Fibroblast of villous mesenchyme (primary cell): ENCODE measurements around the gene ARFIP2. TPM values are rescaled to one million over a fixed set of nuclear protein-coding genes. Genes with fewer than 3 reads are reported as not detected.

Experiments
- DNase-seq: peaks from one replicate; pipeline ENCODE4 v3.0.0-alpha.2; 2010; ENCODE audit warnings: low read depth
- H3K4me3 ChIP-seq: 2 replicates; pipeline ENCODE4 v1.5.1; 2011; ENCODE audit warnings: low read depth, mild to moderate bottlenecking, low read length
- total RNA-seq: library from RNA; depleted of rRNA; stranded (reverse); fragments of >200 nt; gene quantifications from 2 replicates; pipeline ENCODE4 v1.2.3, GENCODE V29; 2012
- TF ChIP-seq, protein P1 (sequence below): IDR thresholded peaks from 2 replicates; pipeline ENCODE4 v1.5.1; 2012; ENCODE audit warnings: low read depth, mild to moderate bottlenecking, low read length; ENCODE audit not compliant: insufficient read depth

The ARFIP2 gene
- total RNA-seq, 1 donor, result 66.9 TPM

DNA sequence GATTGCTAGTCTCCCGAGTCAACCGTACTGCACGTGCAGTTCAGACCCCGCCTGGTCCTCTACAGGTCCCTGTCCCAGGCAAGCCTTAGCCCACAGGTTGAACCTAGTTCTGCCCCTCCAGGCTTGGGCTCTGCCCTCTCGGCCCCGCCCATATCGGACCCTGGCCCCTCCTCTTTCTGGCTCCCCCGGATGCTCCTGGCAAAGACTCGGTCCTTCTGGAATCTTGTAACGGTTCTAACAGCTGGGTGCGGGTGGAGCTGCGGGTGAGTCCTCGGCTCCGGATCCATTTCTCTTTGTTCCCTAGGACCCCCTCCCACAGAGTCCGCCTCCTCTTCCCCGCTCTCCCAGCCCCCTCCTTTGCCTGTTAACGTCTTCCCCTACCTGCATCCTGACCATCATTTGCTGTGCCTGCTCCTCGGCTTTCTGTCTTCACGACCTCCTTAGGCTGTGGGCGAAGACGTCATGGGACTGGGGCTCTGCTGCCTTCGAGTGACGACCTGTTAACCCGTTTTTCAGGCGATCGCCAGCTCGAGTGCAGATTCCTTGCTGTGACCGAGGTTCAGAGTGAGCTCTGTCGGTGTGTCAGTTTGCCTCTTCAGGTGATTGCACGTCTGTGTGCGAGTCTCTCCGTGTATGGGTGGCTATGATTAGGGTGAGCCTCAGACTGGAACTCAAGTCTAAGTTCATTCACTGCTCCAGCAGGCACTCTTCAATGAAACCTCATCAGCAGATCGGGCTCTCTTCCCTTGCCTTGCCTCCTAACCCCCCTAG, 16.1 kb upstream of the ARFIP2 start, which contains the start of gene DNHD1:
DNHD1 (plus strand) TSS at position 212 of the 771 bp plus-strand sequence. CDS start 936 bp downstream, outside the sequence.
- DNase-seq, result no peak
- TF ChIP-seq, protein P1, sequence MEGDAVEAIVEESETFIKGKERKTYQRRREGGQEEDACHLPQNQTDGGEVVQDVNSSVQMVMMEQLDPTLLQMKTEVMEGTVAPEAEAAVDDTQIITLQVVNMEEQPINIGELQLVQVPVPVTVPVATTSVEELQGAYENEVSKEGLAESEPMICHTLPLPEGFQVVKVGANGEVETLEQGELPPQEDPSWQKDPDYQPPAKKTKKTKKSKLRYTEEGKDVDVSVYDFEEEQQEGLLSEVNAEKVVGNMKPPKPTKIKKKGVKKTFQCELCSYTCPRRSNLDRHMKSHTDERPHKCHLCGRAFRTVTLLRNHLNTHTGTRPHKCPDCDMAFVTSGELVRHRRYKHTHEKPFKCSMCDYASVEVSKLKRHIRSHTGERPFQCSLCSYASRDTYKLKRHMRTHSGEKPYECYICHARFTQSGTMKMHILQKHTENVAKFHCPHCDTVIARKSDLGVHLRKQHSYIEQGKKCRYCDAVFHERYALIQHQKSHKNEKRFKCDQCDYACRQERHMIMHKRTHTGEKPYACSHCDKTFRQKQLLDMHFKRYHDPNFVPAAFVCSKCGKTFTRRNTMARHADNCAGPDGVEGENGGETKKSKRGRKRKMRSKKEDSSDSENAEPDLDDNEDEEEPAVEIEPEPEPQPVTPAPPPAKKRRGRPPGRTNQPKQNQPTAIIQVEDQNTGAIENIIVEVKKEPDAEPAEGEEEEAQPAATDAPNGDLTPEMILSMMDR, result no peak
- no peak within 1 kb of the TSS for H3K4me3 ChIP-seq

GRCh38 chr11:6489306-6489705, 8.2 kb upstream of the ARFIP2 start:
- TF ChIP-seq, protein P1, result no peak
- no peak for DNase-seq
- no peak overlapping the region for H3K4me3 ChIP-seq

DNA sequence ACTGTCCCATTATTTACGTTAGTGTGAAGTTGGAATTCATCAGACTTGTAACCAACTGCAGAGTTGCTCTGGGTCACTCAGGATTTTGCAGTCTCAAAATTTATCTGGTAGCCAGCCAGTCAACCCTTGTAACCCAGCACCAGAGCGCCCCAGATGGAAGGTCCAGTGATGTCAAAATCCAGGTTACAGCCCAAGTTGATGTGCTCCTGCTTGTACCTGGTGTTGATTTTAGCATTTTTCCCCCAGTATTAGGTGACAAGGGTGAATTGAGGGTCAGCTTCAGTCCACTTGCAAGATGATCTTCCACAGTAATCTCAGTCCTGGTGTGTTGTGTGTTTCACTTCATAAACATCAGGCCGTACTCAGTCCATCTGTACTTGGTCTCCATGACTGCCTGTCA, 7.7 kb upstream of the ARFIP2 start:
- TF ChIP-seq, protein P1, result no peak
- H3K4me3 ChIP-seq, result no peak overlapping the region
- no peak for DNase-seq

- no peak for DNase-seq
- TF ChIP-seq, protein P1, result no peak
- H3K4me3 ChIP-seq, result no peak overlapping the region
These were observed 7.2 kb upstream of the ARFIP2 start for GRCh38 chr11:6488342-6488741.

DNA sequence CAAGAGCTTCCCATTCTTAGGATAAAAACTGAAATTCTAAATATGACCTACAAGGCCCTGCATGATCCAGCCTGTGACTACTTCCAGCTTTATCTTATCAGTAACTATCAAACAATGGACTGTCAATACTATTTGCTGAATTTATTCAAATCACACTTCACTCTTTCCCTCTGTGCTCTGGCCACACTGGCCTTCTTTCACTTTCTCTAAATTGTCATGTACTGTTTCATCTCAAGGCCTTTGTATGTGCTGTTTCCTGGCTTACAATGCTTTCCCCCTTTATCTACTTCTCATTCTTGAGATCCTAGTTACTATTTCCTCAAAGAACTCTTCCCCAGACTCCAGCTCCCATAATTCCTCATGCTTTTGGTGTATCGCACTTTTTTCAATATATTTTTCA, 5.8 kb upstream of the ARFIP2 start:
- H3K4me3 ChIP-seq, result no peak overlapping the region
- no peak for DNase-seq
- TF ChIP-seq, protein P1, result no peak

DNA sequence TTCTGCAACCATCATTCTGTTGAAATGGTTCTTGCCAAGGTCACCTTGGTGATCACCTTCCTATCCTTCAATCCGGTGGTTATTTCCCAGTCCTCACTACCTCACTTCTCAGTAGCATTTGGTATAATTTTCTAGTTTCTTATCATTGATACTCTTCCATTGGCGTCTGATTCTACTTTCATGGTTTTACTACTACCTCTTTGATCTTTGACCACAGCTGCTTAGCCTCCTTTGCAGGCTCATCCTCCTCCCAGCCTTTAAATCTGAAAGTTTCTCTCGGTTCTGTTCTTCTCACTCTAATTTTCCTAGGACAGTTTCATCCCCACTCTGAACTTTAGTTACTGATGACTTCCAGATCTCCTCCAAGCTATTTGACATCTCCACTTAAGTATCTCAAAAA, 5.1 kb upstream of the ARFIP2 start:
- DNase-seq, result no peak
- TF ChIP-seq, protein P1, result no peak

GRCh38 chr11:6485661-6486060, 4.5 kb upstream of the ARFIP2 start:
- DNase-seq, result no peak
- TF ChIP-seq, protein P1, result no peak
- no peak overlapping the region for H3K4me3 ChIP-seq

More for the DNA sequence above, 5.1 kb upstream of the ARFIP2 start:
- no peak overlapping the region for H3K4me3 ChIP-seq
